Gastrocnemius medialis (tissue), 4 donors: ENCODE results near the gene LYPD6B. TPM values are rescaled to one million over a fixed set of nuclear protein-coding genes. Genes with fewer than 3 reads are reported as not detected.

Source experiments
- ATAC-seq, 2 donors: fragments of 150-250 bp; one replicate each; pipeline ENCODE4 v1.9.1; 2016
- DNase-seq, 2 donors: peaks; one replicate each; pipeline ENCODE4 v3.0.0-alpha.2; 2019
- H3K27ac ChIP-seq, 4 donors: fragments of 200-600 bp; sonication (generic); 1 replicate in 1 of 4; 2 replicates in 3 of 4; pipeline ENCODE4 v1.5.1; 2016 to 2018; ENCODE audit warnings: mild to moderate bottlenecking in 2 of 4, moderate library complexity in 1 of 4
- H3K27me3 ChIP-seq, 3 donors: fragments of 200-600 bp; sonication (generic) in 2 of 3; 1 replicate in 1 of 3; 2 replicates in 2 of 3; pipeline versions ENCODE4 v1.5.1 to v1.6.0; 2016 to 2019; ENCODE audit warnings: mild to moderate bottlenecking in 1 of 3, moderate library complexity in 1 of 3
- H3K36me3 ChIP-seq, 2 donors: fragments of 200-600 bp; sonication (generic) in 1 of 2; one replicate each; pipeline ENCODE4 v1.5.1; 2017 to 2018
- H3K4me1 ChIP-seq, 2 donors: fragments of 200-600 bp; sonication (generic) in 1 of 2; one replicate each; pipeline ENCODE4 v1.5.1; 2016 to 2017; ENCODE audit warnings: mild to moderate bottlenecking in 2 of 2
- H3K4me3 ChIP-seq, 4 donors: fragments of 200-600 bp; sonication (generic) in 3 of 4; 1 replicate in 1 of 4; 2 replicates in 3 of 4; pipeline ENCODE4 v1.5.1; 2016 to 2019; ENCODE audit warnings: mild to moderate bottlenecking in 2 of 4
- H3K9me3 ChIP-seq, 3 donors: fragments of 200-600 bp; sonication (generic) in 2 of 3; 1 replicate in 1 of 3; 2 replicates in 2 of 3; pipeline ENCODE4 v1.5.1; 2016 to 2019
- POLR2A ChIP-seq, 2 donors: fragments of 450-650 bp; IDR thresholded peaks; one replicate each; pipeline ENCODE4 v1.6.1; 2017; ENCODE audit warnings: antibody characterized with exemption in 2 of 2, mild to moderate bottlenecking in 2 of 2, moderate library complexity in 2 of 2
- in situ Hi-C, 4 donors: fragments of 200-750 bp; cut with MboI; loops; one replicate each; pipeline versions ENCODE4 v1.15.0 to v1.8.0; 2017; ENCODE audit warnings: low sequenced_read_pairs in 4 of 4
- intact Hi-C: fragments of 100-400 bp; cut with DNase I; formaldehyde crosslinking; loops from one replicate; pipeline ENCODE4 v1.15.1; 2023; ENCODE audit warnings: low total_unique reads
- total RNA-seq, 4 donors: library from RNA; depleted of rRNA; stranded (reverse); fragments of >200 nt; gene quantifications; one replicate each; pipeline versions ENCODE4 v1.1.0 to v1.2.3, GENCODE V29; 2016
- TF ChIP-seq, protein P1 (sequence below), 5 experiments: fragments of 450-650 bp in 3 of 5; fragments of 200-600 bp in 2 of 5; sonication (generic) in 2 of 5; IDR thresholded peaks in 4 of 5; conservative IDR thresholded peaks in 1 of 5; 1 replicate in 4 of 5; 2 replicates in 1 of 5; pipeline ENCODE4 v1.5.1; 2016 to 2019; ENCODE audit warnings: antibody characterized with exemption in 5 of 5, mild to moderate bottlenecking in 3 of 5, moderate library complexity in 3 of 5

Gene LYPD6B
- total RNA-seq, 4 donors from 2014 or later = not detected

DNA sequence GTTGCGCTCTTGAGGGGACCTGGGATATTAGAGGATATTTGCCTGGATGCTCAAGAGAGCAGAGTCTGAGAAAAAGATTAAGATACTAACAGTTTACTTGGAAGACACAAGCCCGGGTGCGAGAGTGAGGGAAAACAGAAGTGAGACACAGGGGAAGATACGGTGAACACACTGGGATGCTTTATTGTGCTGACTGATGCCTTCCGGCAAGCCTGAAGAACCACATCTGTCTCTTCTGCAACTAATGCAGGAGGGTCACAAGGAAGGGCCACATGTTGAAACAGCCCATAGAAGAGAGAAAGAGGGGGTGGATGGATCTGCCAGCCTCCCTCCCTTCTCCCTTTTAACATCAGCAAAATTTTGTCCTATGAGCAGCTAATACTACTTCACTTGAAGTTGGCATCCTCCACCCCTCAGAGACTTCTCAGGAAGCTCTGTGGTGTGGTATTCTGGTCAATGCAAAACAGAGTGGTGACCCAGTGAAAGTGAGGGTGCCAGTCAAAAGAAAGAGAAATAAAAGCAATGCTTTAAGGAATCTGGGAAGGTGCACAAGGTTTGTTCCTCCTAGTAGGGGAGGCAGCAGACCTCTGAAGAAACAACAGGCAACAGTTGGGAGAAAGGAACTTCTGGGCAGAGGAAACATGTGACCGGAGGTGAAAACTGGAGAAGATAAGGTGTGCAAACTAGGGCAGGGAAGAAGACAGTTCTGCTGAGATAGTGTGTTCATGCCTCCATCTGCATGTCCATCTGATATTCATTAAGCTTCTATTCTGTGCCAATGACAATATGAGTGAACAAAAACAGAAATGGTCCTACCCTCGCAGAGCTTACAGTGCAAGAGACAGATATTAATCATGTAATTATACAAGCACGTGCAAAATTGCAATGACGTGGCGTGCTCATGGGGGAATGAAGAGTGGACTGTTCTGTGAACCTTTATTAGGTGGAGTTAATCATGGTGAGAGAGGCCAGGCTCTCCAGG lies 107.1 kb downstream of the LYPD6B start:
- DNase-seq (no peak), ATAC-seq (no peak)
- Histone ChIP-seq H3K4me1 (no peaks in the 10 kb centered on the region), H3K27me3 (no peaks in the 10 kb centered on the region), H3K9me3 (no peaks in the 10 kb centered on the region), H3K27ac (no peak overlapping the region), H3K4me3 (no peak overlapping the region), H3K36me3 (no peaks in the 10 kb centered on the region)
- intact Hi-C loops = no loop called here
- TF ChIP-seq, protein P1, sequence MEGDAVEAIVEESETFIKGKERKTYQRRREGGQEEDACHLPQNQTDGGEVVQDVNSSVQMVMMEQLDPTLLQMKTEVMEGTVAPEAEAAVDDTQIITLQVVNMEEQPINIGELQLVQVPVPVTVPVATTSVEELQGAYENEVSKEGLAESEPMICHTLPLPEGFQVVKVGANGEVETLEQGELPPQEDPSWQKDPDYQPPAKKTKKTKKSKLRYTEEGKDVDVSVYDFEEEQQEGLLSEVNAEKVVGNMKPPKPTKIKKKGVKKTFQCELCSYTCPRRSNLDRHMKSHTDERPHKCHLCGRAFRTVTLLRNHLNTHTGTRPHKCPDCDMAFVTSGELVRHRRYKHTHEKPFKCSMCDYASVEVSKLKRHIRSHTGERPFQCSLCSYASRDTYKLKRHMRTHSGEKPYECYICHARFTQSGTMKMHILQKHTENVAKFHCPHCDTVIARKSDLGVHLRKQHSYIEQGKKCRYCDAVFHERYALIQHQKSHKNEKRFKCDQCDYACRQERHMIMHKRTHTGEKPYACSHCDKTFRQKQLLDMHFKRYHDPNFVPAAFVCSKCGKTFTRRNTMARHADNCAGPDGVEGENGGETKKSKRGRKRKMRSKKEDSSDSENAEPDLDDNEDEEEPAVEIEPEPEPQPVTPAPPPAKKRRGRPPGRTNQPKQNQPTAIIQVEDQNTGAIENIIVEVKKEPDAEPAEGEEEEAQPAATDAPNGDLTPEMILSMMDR (IDR thresholded peaks at IDR 0.05 in 4 of 5, conservative IDR thresholded peaks at IDR 0.05 in 1 of 5) = no peak
- TF ChIP-seq POLR2A (IDR thresholded peaks at IDR 0.05) = no peak
- in situ Hi-C loops = no loop called here

DNA sequence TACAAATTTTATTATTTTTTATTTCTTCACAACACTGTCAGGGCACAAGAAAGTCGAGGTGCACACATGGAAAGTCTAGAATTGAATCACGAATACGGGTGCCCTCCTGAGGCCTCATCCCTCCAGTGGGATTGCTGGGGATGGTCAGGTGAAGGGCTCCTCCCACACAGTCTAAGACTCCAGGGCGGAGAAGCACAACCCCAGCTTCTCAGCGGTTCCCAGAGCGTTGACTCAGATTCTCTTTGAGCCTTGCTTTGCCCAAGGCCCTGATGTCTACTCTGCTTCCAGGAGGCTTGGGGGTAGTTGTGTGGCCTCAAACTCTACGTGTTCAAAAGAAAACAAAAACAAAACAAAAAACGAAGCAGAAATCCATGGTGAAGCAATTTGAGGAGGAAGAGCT lies 108.4 kb downstream of the LYPD6B start:
- intact Hi-C loops = no loop called here
- in situ Hi-C loops = no loop called here
- DNase-seq = no peak
- H3K9me3 ChIP-seq = no peaks in the 10 kb centered on the region
- H3K36me3 ChIP-seq = no peaks in the 10 kb centered on the region
- TF ChIP-seq POLR2A (IDR thresholded peaks at IDR 0.05) = no peak
- TF ChIP-seq, protein P1 (IDR thresholded peaks at IDR 0.05 in 4 of 5, conservative IDR thresholded peaks at IDR 0.05 in 1 of 5) = no peak
- H3K27ac ChIP-seq = no peak overlapping the region
- H3K4me3 ChIP-seq = no peak overlapping the region
- ATAC-seq = no peak
- no peaks in the 10 kb centered on the region for H3K4me1 ChIP-seq
- H3K27me3 ChIP-seq = no peaks in the 10 kb centered on the region

DNA sequence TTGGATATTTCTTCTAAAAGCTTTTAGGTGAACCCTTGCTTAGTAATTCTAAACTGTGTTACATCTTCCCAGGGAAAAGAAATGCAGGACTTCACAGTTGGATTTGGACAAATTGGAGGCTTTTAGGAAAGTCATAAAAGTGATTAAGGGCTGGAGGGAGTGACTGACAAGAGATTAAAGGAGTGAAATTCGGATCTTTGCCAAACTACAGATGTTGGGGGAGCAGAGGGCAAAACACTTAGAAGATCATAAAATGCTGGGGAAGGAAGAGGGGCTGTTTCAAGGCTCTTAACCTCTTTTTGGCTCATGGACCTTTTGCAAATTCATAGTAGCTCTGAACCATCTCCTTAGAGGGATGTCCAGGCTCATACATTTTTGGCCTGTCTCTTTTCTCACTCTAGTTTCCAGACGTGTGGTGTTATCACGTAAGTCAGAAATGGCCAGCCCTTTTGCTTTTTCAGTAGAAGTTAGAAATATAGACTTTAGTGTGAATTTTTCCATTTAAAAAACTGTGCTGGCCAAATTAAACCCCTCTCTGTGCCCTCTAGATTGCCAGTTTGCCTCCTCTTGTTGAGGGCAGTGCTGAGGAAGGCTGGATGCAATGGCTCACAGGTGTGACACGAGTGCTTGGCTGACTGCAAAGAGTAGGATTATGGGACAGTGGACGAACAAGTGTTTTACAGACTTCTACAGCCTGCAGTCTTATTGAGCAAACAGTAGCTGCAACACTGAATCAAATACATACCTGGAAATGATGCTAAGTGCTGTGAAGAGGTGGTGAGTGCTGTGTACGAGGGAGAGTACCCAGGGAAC lies 109.9 kb downstream of the LYPD6B start:
- H3K4me3 ChIP-seq = no peak overlapping the region
- in situ Hi-C loops (no loop called here), intact Hi-C loops (no loop called here)
- H3K27me3 ChIP-seq = no peaks in the 10 kb centered on the region
- no peaks in the 10 kb centered on the region for H3K36me3 ChIP-seq
- H3K27ac ChIP-seq = no peak overlapping the region
- no peak for TF ChIP-seq POLR2A (IDR thresholded peaks at IDR 0.05)
- TF ChIP-seq, protein P1 (IDR thresholded peaks at IDR 0.05 in 4 of 5, conservative IDR thresholded peaks at IDR 0.05 in 1 of 5) = no peak
- DNase-seq = no peak
- ATAC-seq = no peak
- H3K9me3 ChIP-seq = no peaks in the 10 kb centered on the region
- no peaks in the 10 kb centered on the region for H3K4me1 ChIP-seq

DNA sequence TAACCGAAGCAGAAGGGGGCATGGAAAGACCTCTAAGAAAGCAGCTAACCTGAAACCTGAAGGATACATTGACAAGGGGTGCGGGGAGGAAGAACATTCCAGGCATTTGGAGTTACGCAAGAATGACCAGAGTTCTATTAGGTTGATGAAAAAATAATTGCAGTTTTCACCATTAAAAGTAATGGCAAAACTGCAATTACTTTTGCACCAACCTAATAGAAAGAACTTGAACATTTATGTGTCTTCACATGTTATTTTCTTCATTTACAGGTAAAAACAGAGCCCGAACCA lies 110.5 kb downstream of the LYPD6B start:
- intact Hi-C loops = no loop called here

More for the DNA sequence above, 110.5 kb downstream of the LYPD6B start:
- ATAC-seq (no peak), DNase-seq (no peak)
- in situ Hi-C loops = no loop called here
- Histone ChIP-seq H3K36me3 (no peaks in the 10 kb centered on the region), H3K27me3 (no peaks in the 10 kb centered on the region), H3K9me3 (no peaks in the 10 kb centered on the region), H3K4me1 (no peaks in the 10 kb centered on the region), H3K4me3 (no peak overlapping the region), H3K27ac (no peak overlapping the region)
- TF ChIP-seq POLR2A (IDR thresholded peaks at IDR 0.05) = no peak
- TF ChIP-seq, protein P1 (IDR thresholded peaks at IDR 0.05 in 4 of 5, conservative IDR thresholded peaks at IDR 0.05 in 1 of 5) = no peak
